ENCODE measurements around the gene PIAS1. TPM values are rescaled to one million over a fixed set of nuclear protein-coding genes. Genes with fewer than 3 reads are reported as not detected.
A peak's percentile ranks its signal among the peaks of the same experiment; 100 is the strongest.

Gene PIAS1
- total and polyA plus RNA-seq, 9 of the 15 experiments (the other 6 are each of a cell fraction or from before 2014, with no cell fraction given), result 18.0 to 59.1 (median 28.5) TPM

DNA sequence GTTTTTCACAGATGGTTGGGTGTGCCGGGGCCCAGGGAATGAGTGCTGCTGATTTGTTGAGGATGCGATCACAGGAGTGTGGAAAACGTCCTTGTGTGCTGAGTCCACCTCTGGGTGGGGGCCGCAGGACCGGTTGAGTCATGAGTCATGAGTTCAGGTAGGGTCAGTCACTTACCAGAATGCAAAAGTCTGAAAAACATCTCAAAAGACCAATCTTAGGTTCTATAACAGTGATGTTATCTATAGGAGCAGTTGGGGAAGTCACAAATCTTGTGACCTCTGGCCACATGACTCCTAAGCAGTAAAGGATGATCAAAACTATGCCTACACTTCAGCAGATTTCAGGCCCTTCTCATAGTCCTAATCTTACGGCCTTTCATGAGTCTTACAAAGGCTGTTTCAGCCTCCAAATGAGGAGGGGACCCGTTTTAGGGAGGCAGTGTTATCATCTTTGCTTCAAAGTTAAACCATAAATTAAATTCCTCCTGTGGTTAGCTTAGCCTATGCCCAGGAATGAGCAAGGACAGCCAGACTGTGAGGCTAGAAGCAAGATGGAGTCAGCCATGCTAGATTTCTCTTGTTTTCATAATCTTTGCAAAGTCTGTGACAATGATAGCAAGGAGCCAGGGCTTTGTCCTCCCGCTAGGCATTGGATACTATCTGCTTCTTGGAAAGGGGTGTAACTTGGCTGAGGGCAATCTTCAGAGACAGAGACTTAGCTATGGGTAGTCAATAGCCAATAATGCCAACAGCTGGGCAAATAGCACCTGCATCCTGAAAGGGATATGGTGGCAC is 30.6 kb upstream of the PIAS1 start (continued):
- TF ChIP-seq, protein P1, sequence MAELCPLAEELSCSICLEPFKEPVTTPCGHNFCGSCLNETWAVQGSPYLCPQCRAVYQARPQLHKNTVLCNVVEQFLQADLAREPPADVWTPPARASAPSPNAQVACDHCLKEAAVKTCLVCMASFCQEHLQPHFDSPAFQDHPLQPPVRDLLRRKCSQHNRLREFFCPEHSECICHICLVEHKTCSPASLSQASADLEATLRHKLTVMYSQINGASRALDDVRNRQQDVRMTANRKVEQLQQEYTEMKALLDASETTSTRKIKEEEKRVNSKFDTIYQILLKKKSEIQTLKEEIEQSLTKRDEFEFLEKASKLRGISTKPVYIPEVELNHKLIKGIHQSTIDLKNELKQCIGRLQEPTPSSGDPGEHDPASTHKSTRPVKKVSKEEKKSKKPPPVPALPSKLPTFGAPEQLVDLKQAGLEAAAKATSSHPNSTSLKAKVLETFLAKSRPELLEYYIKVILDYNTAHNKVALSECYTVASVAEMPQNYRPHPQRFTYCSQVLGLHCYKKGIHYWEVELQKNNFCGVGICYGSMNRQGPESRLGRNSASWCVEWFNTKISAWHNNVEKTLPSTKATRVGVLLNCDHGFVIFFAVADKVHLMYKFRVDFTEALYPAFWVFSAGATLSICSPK (IDR thresholded peaks at IDR 0.05; ENCODE audit: borderline replicate concordance), result no peak
- no peak for TF ChIP-seq CBX5 (IDR thresholded peaks at IDR 0.05; ENCODE audit: borderline replicate concordance, low read depth)
- TF ChIP-seq SIN3B (IDR thresholded peaks at IDR 0.05; ENCODE audit: low read depth), result no peak
- 0 out of 2 replicates have a peak, but pooled peaks have one; percentile 52 for TF ChIP-seq ZFP1 (CRISPR knock-in tag; IDR thresholded peaks at IDR 0.05)
- peak; percentile 92; the same call in 1 of the 2 replicates for TF ChIP-seq ZNF133 (CRISPR knock-in tag; IDR thresholded peaks at IDR 0.05)
- no peak for TF ChIP-seq EWSR1 (IDR thresholded peaks at IDR 0.05; ENCODE audit: borderline replicate concordance, low read depth, partially characterized antibody)
- TF ChIP-seq, protein P2, sequence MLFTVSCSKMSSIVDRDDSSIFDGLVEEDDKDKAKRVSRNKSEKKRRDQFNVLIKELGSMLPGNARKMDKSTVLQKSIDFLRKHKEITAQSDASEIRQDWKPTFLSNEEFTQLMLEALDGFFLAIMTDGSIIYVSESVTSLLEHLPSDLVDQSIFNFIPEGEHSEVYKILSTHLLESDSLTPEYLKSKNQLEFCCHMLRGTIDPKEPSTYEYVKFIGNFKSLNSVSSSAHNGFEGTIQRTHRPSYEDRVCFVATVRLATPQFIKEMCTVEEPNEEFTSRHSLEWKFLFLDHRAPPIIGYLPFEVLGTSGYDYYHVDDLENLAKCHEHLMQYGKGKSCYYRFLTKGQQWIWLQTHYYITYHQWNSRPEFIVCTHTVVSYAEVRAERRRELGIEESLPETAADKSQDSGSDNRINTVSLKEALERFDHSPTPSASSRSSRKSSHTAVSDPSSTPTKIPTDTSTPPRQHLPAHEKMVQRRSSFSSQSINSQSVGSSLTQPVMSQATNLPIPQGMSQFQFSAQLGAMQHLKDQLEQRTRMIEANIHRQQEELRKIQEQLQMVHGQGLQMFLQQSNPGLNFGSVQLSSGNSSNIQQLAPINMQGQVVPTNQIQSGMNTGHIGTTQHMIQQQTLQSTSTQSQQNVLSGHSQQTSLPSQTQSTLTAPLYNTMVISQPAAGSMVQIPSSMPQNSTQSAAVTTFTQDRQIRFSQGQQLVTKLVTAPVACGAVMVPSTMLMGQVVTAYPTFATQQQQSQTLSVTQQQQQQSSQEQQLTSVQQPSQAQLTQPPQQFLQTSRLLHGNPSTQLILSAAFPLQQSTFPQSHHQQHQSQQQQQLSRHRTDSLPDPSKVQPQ (CRISPR knock-in tag; IDR thresholded peaks at IDR 0.05; ENCODE audit: borderline replicate concordance), result peak; percentile 71; the same call in 1 of the 2 replicates
- TF ChIP-seq, protein P3, sequence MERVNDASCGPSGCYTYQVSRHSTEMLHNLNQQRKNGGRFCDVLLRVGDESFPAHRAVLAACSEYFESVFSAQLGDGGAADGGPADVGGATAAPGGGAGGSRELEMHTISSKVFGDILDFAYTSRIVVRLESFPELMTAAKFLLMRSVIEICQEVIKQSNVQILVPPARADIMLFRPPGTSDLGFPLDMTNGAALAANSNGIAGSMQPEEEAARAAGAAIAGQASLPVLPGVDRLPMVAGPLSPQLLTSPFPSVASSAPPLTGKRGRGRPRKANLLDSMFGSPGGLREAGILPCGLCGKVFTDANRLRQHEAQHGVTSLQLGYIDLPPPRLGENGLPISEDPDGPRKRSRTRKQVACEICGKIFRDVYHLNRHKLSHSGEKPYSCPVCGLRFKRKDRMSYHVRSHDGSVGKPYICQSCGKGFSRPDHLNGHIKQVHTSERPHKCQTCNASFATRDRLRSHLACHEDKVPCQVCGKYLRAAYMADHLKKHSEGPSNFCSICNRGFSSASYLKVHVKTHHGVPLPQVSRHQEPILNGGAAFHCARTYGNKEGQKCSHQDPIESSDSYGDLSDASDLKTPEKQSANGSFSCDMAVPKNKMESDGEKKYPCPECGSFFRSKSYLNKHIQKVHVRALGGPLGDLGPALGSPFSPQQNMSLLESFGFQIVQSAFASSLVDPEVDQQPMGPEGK (CRISPR knock-in tag; IDR thresholded peaks at IDR 0.05; ENCODE audit: borderline replicate concordance), result peak; percentile 91; the same call in 1 of the 2 replicates
- no peak for TF ChIP-seq ZBTB8A (IDR thresholded peaks at IDR 0.05; ENCODE audit: partially characterized antibody)
- TF ChIP-seq ZNF224 (CRISPR knock-in tag; IDR thresholded peaks at IDR 0.05), result no peak
- peak; percentile 96 for TF ChIP-seq ZNF76 (CRISPR knock-in tag; IDR thresholded peaks at IDR 0.05; ENCODE audit: borderline replicate concordance)
- no peak for TF ChIP-seq ZNF408 (CRISPR knock-in tag; IDR thresholded peaks at IDR 0.05; ENCODE audit: low read depth)
- 0 out of 2 replicates have a peak, but pooled peaks have one; percentile 33 for TF ChIP-seq ZNF324 (CRISPR knock-in tag; IDR thresholded peaks at IDR 0.05)
- no peak for TF ChIP-seq ZNF695 (CRISPR knock-in tag; IDR thresholded peaks at IDR 0.05)
- peak; percentile 79 for TF ChIP-seq JUND (IDR thresholded peaks at IDR 0.05; ENCODE audit: borderline replicate concordance, low read depth, low read length)
- TF ChIP-seq JUND (tag; IDR thresholded peaks at IDR 0.05; ENCODE audit: borderline replicate concordance, low read depth, low read length), result peak; percentile 53; the same call in 1 of the 3 replicates
- no peak for TF ChIP-seq PCBP2 (IDR thresholded peaks at IDR 0.05; ENCODE audit: low read depth, low read length, poor library complexity, severe bottlenecking)
- no peak for TF ChIP-seq MCM2 (IDR thresholded peaks at IDR 0.05; ENCODE audit: low read depth)
- TF ChIP-seq FOXK1 (CRISPR knock-in tag; IDR thresholded peaks at IDR 0.05; ENCODE audit: borderline replicate concordance), result no peak

All from K562 (cell line).